CD14-positive monocyte (primary cell): ENCODE data around the gene CNOT4. TPM values are rescaled to one million over a fixed set of nuclear protein-coding genes. Genes with fewer than 3 reads are reported as not detected.

Experiments used
- DNase-seq, 3 donors: peaks; one replicate each; pipeline ENCODE4 v3.0.0-alpha.2; 2011 to 2022
- H2AFZ ChIP-seq: 2 replicates; pipeline ENCODE4 v1.6.0; 2012; ENCODE audit warnings: mild to moderate bottlenecking, low read depth, low read length, inconsistent platforms; ENCODE audit not compliant: insufficient read depth, poor library complexity, severe bottlenecking
- H3K27ac ChIP-seq, 2 donors: 1 replicate in 1 of 2; 2 replicates in 1 of 2; pipeline ENCODE4 v1.5.1; 2012 to 2013; ENCODE audit warnings: low read length in 2 of 2, control low read depth in 1 of 2, inconsistent platforms in 1 of 2, low read depth in 1 of 2, mild to moderate bottlenecking in 1 of 2
- H3K27me3 ChIP-seq, 2 donors: one replicate each; pipeline versions ENCODE4 v1.6.0 to v1.6.1; 2011 to 2013; ENCODE audit warnings: low read length in 2 of 2; ENCODE audit not compliant: control insufficient read depth in 2 of 2, insufficient read depth in 2 of 2
- H3K36me3 ChIP-seq, 2 donors: replicated peaks in 1 of 2; 1 replicate in 1 of 2; 2 replicates in 1 of 2; pipeline versions ENCODE4 v1.5.1 to v1.6.1; 2012 to 2013; ENCODE audit warnings: low read length in 2 of 2, control low read depth in 1 of 2, inconsistent platforms in 1 of 2, mild to moderate bottlenecking in 1 of 2; ENCODE audit not compliant: insufficient read depth in 2 of 2, control insufficient read depth in 1 of 2
- H3K4me1 ChIP-seq, 2 donors: 1 replicate in 1 of 2; 2 replicates in 1 of 2; pipeline versions ENCODE4 v1.5.1 to v1.6.1; 2012 to 2013; ENCODE audit warnings: low read length in 2 of 2, control low read depth in 1 of 2, inconsistent platforms in 1 of 2, mild to moderate bottlenecking in 1 of 2, moderate library complexity in 1 of 2; ENCODE audit not compliant: insufficient read depth in 2 of 2, control insufficient read depth in 1 of 2
- H3K4me2 ChIP-seq: replicated peaks from 2 replicates; pipeline ENCODE3; 2012; ENCODE audit warnings: low read length, moderate library complexity, mild to moderate bottlenecking; ENCODE audit not compliant: poor library complexity, severe bottlenecking; ENCODE audit errors: extremely low read depth
- H3K4me3 ChIP-seq, 3 experiments: fragments of 200-600 bp in 1 of 3; sonication (generic) in 1 of 3; replicated peaks in 1 of 3; 1 replicate in 2 of 3; 2 replicates in 1 of 3; pipeline ENCODE4 v1.5.1; 2011 to 2013; ENCODE audit warnings: low read length in 3 of 3, mild to moderate bottlenecking in 3 of 3, control low read depth in 2 of 3, low read depth in 2 of 3, inconsistent platforms in 1 of 3, moderate library complexity in 1 of 3
- H3K79me2 ChIP-seq: 2 replicates; pipeline ENCODE4 v1.6.0; 2012; ENCODE audit warnings: mild to moderate bottlenecking, control low read depth, inconsistent platforms, low read length, moderate library complexity; ENCODE audit not compliant: insufficient read depth
- H3K9ac ChIP-seq: 2 replicates; pipeline ENCODE4 v1.6.0; 2017; ENCODE audit warnings: low read length, mild to moderate bottlenecking; ENCODE audit not compliant: insufficient read depth, poor library complexity, severe bottlenecking
- H3K9me3 ChIP-seq, 2 donors: replicated peaks in 1 of 2; 1 replicate in 1 of 2; 2 replicates in 1 of 2; pipeline versions ENCODE4 v1.5.1 to v1.6.1; 2012 to 2013; ENCODE audit warnings: low read length in 2 of 2, control low read depth in 1 of 2; ENCODE audit not compliant: control insufficient read depth in 1 of 2, insufficient read depth in 1 of 2
- H4K20me1 ChIP-seq: 2 replicates; pipeline ENCODE4 v1.6.0; 2012; ENCODE audit warnings: mild to moderate bottlenecking, low read length, control low read depth, moderate library complexity; ENCODE audit not compliant: insufficient read depth
- H3K27ac Mint-ChIP-seq, 7 donors: one replicate each; pipeline ENCODE4 v1.8.0; 2020; ENCODE audit warnings: mild to moderate bottlenecking in 7 of 7, mixed read lengths in 7 of 7, moderate library complexity in 6 of 7, inconsistent platforms in 2 of 7
- H3K27me3 Mint-ChIP-seq, 3 donors: one replicate each; pipeline ENCODE4 v1.8.0; 2021 to 2022; ENCODE audit warnings: low read depth in 3 of 3, mild to moderate bottlenecking in 3 of 3, mixed read lengths in 3 of 3, moderate library complexity in 3 of 3, inconsistent platforms in 1 of 3
- H3K36me3 Mint-ChIP-seq, 2 donors: one replicate each; pipeline ENCODE4 v1.8.0; 2020; ENCODE audit warnings: mixed read lengths in 2 of 2, inconsistent platforms in 1 of 2, mild to moderate bottlenecking in 1 of 2
- H3K4me1 Mint-ChIP-seq: one replicate; pipeline ENCODE4 v1.8.0; 2020; ENCODE audit warnings: mild to moderate bottlenecking, mixed read lengths
- H3K4me3 Mint-ChIP-seq, 2 donors: one replicate each; pipeline ENCODE4 v1.8.0; 2020; ENCODE audit warnings: mild to moderate bottlenecking in 2 of 2, mixed read lengths in 2 of 2, moderate library complexity in 1 of 2
- H3K9me3 Mint-ChIP-seq, 7 donors: one replicate each; pipeline ENCODE4 v1.8.0; 2020 to 2022; ENCODE audit warnings: mixed read lengths in 7 of 7, mild to moderate bottlenecking in 6 of 7, moderate library complexity in 6 of 7, inconsistent platforms in 2 of 7
- CTCF ChIP-seq: fragments of 200-600 bp; IDR thresholded peaks from one replicate; pipeline ENCODE4 v1.8.0; 2022; ENCODE audit warnings: antibody characterized with exemption, mild to moderate bottlenecking
- WGBS: methylation state at CpG from one replicate; pipeline ENCODE4 v1.1.5; 2013; ENCODE audit warnings: missing lambda C conversion rate; ENCODE audit not compliant: insufficient coverage; 5-methylcytosine and 5-hydroxymethylcytosine counted together
- intact Hi-C, 2 donors: fragments of 100-400 bp; cut with micrococcal nuclease; formaldehyde crosslinking; loops; one replicate each; pipeline versions ENCODE4 v1.15.0 to v1.15.1; 2023
- polyA plus RNA-seq, 3 donors: library from polyadenylated mRNA; depleted of rRNA in 1 of 3; unstranded in 2 of 3; stranded (reverse) in 1 of 3; fragments of 300-500 nt in 2 of 3; fragments of >200 nt in 1 of 3; fragmentation: Illumina TruSeq in 2 of 3; gene quantifications; 1 replicate in 2 of 3; 2 replicates in 1 of 3; pipeline ENCODE4 v1.2.3, GENCODE V29; 2012 to 2021

CNOT4 gene
- polyA plus RNA-seq, 3 donors: 4.3 to 7.9 (median 6.3) TPM

GRCh38 chr7:135405969-135406368, 103.9 kb downstream of the CNOT4 start:
- no peak for DNase-seq
- H3K9me3 Mint-ChIP-seq: peaks cover 0 to 2% (median 0%) of the 10 kb centered on the region in 7 donors
- peaks cover 3% of the 10 kb centered on the region for H3K4me1 Mint-ChIP-seq
- intact Hi-C loops: no loop called here
- no peaks in the 10 kb centered on the region for H3K27me3 Mint-ChIP-seq
- no peak overlapping the region for H3K27ac Mint-ChIP-seq
- no peak overlapping the region for H3K9ac ChIP-seq
- H3K4me2 ChIP-seq: no peak overlapping the region
- no peak overlapping the region for H3K4me3 Mint-ChIP-seq
- H3K79me2 ChIP-seq: no peaks in the 10 kb centered on the region
- H3K36me3 ChIP-seq: peaks cover 11 to 46% of the 10 kb centered on the region in 2 donors
- no peak overlapping the region for H3K4me3 ChIP-seq
- WGBS: 100% methylated on average over 1 of the region's 2 CpGs
- no peaks in the 10 kb centered on the region for H4K20me1 ChIP-seq
- no peak for TF ChIP-seq CTCF
- no peak overlapping the region for H2AFZ ChIP-seq
- no peaks in the 10 kb centered on the region for H3K9me3 ChIP-seq
- no peaks in the 10 kb centered on the region for H3K4me1 ChIP-seq
- H3K36me3 Mint-ChIP-seq: peaks cover 30 to 34% of the 10 kb centered on the region in 2 donors
- no peaks in the 10 kb centered on the region for H3K27me3 ChIP-seq
- no peak overlapping the region for H3K27ac ChIP-seq

GRCh38 chr7:135403302-135403701, 106.6 kb downstream of the CNOT4 start:
- Mint-ChIP-seq H3K27ac (no peak overlapping the region), H3K36me3 (peaks cover 21 to 30% of the 10 kb centered on the region in 2 donors), H3K4me3 (no peak overlapping the region), H3K9me3 (no peaks in the 10 kb centered on the region), H3K27me3 (no peaks in the 10 kb centered on the region), H3K4me1 (peaks cover 1% of the 10 kb centered on the region)
- no peak for DNase-seq
- intact Hi-C loops: no loop called here
- H3K4me1 ChIP-seq: no peaks in the 10 kb centered on the region
- H3K36me3 ChIP-seq: peaks cover 4 to 28% of the 10 kb centered on the region in 2 donors
- H3K4me2 ChIP-seq: no peak overlapping the region
- no peak overlapping the region for H3K9ac ChIP-seq
- H3K4me3 ChIP-seq: no peak overlapping the region
- no peaks in the 10 kb centered on the region for H3K9me3 ChIP-seq
- TF ChIP-seq CTCF: no peak
- H3K27me3 ChIP-seq: no peaks in the 10 kb centered on the region
- no peaks in the 10 kb centered on the region for H4K20me1 ChIP-seq
- no CpG with 5 or more reads among the region's 3 CpGs for WGBS
- no peak overlapping the region for H2AFZ ChIP-seq
- no peak overlapping the region for H3K27ac ChIP-seq
- no peaks in the 10 kb centered on the region for H3K79me2 ChIP-seq
